ENCODE results near the gene PHF20.

DNA sequence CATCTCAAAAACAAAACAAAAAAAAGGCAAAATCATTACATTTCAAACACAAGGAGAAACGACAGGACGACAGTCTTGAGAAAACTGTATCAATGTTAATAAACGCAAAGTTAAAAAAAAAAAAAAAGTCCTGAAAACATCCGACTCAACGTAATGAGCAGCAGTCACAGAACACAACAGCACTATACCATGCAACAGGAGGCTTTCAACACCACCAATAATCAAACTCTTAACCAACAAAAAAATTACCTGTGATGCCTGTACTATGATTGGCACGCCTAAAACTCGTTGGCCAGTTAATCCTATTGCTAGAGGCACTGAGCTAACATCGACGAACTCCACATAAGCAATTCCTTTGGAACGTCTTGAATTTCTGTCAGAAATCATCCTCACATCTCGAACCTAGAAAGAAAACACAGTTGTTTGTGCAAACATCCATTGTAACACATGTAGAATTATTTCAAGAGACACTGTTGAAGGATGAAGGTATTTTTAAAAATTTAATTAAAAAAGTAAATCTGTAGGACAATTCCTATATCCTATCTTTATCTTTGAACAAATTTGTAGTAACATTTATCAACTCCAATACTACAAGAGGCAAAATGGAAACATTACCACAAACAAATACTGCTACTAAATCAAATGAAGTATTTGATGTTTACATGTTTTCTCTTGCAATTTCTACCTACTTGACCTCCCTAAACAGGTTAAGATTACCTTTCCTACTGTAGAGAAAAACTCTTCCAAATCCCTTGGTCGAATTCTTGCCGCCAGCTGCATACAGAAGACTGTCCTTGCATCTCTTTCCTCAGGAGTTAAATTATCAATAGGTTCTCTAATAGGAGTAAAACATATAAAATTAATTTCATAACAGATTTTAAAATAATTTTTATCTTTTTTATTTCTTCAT is 47.2 kb upstream of the PHF20 start:
- TF ChIP-seq, protein P1, sequence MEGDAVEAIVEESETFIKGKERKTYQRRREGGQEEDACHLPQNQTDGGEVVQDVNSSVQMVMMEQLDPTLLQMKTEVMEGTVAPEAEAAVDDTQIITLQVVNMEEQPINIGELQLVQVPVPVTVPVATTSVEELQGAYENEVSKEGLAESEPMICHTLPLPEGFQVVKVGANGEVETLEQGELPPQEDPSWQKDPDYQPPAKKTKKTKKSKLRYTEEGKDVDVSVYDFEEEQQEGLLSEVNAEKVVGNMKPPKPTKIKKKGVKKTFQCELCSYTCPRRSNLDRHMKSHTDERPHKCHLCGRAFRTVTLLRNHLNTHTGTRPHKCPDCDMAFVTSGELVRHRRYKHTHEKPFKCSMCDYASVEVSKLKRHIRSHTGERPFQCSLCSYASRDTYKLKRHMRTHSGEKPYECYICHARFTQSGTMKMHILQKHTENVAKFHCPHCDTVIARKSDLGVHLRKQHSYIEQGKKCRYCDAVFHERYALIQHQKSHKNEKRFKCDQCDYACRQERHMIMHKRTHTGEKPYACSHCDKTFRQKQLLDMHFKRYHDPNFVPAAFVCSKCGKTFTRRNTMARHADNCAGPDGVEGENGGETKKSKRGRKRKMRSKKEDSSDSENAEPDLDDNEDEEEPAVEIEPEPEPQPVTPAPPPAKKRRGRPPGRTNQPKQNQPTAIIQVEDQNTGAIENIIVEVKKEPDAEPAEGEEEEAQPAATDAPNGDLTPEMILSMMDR (IDR thresholded peaks at IDR 0.05; ENCODE audit: low read length) = no peak
- TF ChIP-seq EZH2 (optimal IDR thresholded peaks at IDR 0.05; ENCODE audit: low read depth, low read length) (no peak), EZH2phosphoT487 (IDR thresholded peaks at IDR 0.05; ENCODE audit: low read length) (no peak)
